GM12874 (cell line): ENCODE results near the gene NHS.

ENCODE experiments used
- CTCF ChIP-seq: IDR thresholded peaks from 2 replicates; pipeline ENCODE4 v1.5.1; 2011; ENCODE audit warnings: low read depth, mild to moderate bottlenecking, control low read depth, low read length, moderate library complexity; ENCODE audit not compliant: insufficient read depth

Gene NHS

DNA sequence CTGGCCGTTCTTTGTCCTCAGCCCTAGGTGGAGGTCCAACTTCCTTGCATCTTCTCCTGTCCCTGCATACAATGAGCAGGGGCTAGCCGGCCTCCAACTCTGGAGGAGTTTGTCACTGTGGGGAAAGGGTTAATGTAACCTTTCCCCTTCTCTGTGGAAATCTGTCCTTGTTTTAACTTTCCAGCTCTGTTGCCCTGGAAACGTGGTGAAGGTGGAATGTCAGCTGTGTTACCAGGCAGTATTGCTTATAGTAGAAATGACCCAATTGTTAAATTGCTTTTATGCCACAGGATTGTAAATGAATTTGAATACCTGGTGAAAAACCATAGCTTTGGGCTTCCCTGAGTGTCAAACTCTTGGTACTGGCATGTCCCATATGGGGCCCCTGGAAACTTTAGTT, 230.7 kb downstream of the NHS start:
- TF ChIP-seq CTCF, result no peak

GRCh38 chrX:17606231-17606630, 231.2 kb downstream of the NHS start:
- no peak for TF ChIP-seq CTCF

DNA sequence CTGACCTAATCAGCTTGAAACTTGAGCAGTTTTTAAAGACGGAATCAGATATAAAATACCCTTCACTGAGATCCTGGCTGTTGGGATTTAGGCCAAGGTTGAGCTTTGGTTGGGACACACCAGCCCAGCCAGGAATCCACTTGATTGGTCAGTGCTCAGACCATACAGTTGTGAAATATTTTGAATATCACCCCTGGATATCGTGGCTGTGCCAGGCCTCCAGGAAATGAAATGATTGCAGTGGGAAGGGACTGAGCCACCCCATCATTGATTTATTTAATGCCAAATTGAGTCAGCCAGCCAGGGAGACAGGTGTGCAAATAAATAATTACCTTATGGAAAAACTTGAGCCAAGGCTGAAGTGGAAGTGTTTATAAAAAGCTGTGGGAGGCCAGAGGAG, 233.9 kb downstream of the NHS start:
- no peak for TF ChIP-seq CTCF

DNA sequence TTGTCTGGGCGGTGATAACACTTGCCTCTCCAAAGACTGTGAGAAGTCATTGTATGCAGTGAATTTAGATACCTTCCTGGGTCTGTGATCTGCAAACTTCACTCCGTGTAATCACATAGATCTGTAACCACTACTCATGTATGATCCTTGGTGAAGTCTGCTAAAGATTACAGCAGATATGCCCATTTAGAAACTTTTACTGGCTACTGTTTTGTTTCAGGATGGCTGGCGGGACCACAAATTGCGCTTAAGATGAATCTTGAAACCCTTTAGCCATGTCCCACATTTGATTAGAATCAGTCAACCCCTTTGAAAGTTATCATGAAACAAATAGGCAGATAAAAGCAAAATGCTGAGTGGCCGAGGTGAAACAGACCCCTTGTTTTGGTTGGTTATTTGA, 235.8 kb downstream of the NHS start:
- no peak for TF ChIP-seq CTCF

GRCh38 chrX:17613979-17614588, 239.1 kb downstream of the NHS start:
- TF ChIP-seq CTCF, result no peak

GRCh38 chrX:17616936-17617335, 241.9 kb downstream of the NHS start:
- no peak for TF ChIP-seq CTCF

GRCh38 chrX:17617806-17618205, 242.8 kb downstream of the NHS start:
- no peak for TF ChIP-seq CTCF
